Stomach (tissue), 4 donors: ENCODE data around the gene EEFSEC.

Source experiments
- EP300 ChIP-seq: sonication (generic); formaldehyde crosslinking; IDR thresholded peaks from one replicate; pipeline ENCODE4 v1.6.1; 2017; ENCODE audit warnings: antibody characterized with exemption
- POLR2A ChIP-seq, 4 donors: fragments of 450-650 bp; IDR thresholded peaks; one replicate each; pipeline ENCODE4 v1.6.1; 2016; ENCODE audit warnings: antibody characterized with exemption in 4 of 4, control low read depth in 2 of 4, mild to moderate bottlenecking in 1 of 4, moderate library complexity in 1 of 4

- no peak for TF ChIP-seq EP300
- no peak for TF ChIP-seq POLR2A (IDR thresholded peaks at IDR 0.05)
Observed at GRCh38 chr3:128408693-128409623, 255.7 kb downstream of the EEFSEC start.
